ENCODE results near the gene RPTOR. TPM values are rescaled to one million over a fixed set of nuclear protein-coding genes. Genes with fewer than 3 reads are reported as not detected.
A peak's percentile ranks its signal among the peaks of the same experiment; 100 is the strongest.

Gene RPTOR
- total RNA-seq, 1 experiment from 2014 or later: 46.2 TPM

GRCh38 chr17:80719449-80719848 lies 174.8 kb downstream of the RPTOR start:
- CTCF ChIA-PET: no interaction called here
- POLR2A ChIA-PET (ENCODE audit: unreplicated experiment): no interaction called here

GRCh38 chr17:80720610-80721577 lies 176.3 kb downstream of the RPTOR start:
- no peak overlapping the region for H2AFZ ChIP-seq (ENCODE audit: low read length)
- no peaks in the 10 kb centered on the region for H3K9me2 ChIP-seq (replicated peaks; ENCODE audit: low read length)
- no TSS peak for BruUV-seq (replicated peaks)
- intact Hi-C loops (cut with micrococcal nuclease): loop anchor here (2.0 kb wide), 1 partner anchor 40 kb away; no protein-coding TSS in a partner anchor
- DNase-seq (peak; percentile 97), ATAC-seq (peak; percentile 91)
- no peaks in the 10 kb centered on the region for H3K27me3 ChIP-seq (ENCODE audit: low read length)
- peaks cover 51% of the 10 kb centered on the region for H3K4me1 ChIP-seq (ENCODE audit: insufficient read depth, low read length)
- H3K27ac ChIP-seq (ENCODE audit: low read length): peak overlapping the region; percentile 95
- H3K79me2 ChIP-seq (ENCODE audit: low read length): peaks cover 85% of the 10 kb centered on the region
- H3K36me3 ChIP-seq (ENCODE audit: low read depth, low read length): no peaks in the 10 kb centered on the region
- H3K9ac ChIP-seq (ENCODE audit: low read length): peak overlapping the region; percentile 83
- ChIA-PET POLR2A (ENCODE audit: unreplicated experiment) (interaction anchor here (0.6 kb wide), 1 partner anchor 877 kb away, joined by 4 read pairs; no protein-coding TSS in a partner anchor), CTCF (no interaction called here)
- H3F3A ChIP-seq (ENCODE audit: low read length, unreplicated experiment): no peaks in the 10 kb centered on the region
- TF ChIP-seq EZH2 (IDR thresholded peaks at IDR 0.05; ENCODE audit: low read length, unreplicated experiment) (no peak), EZH2phosphoT487 (IDR thresholded peaks at IDR 0.05; ENCODE audit: borderline replicate concordance, low read length) (no peak), CTCF (conservative IDR thresholded peaks at IDR 0.05; ENCODE audit: low read depth, low read length) (no peak)
- peak overlapping the region; percentile 53 for H3K4me2 ChIP-seq (ENCODE audit: low read length)
- H4K20me1 ChIP-seq (ENCODE audit: low read length): no peaks in the 10 kb centered on the region
- no peak overlapping the region for H3K4me3 ChIP-seq (ENCODE audit: low read length)
- no peaks in the 10 kb centered on the region for H3K9me3 ChIP-seq (ENCODE audit: low read length)

More at GRCh38 chr17:80719449-80719848, 174.8 kb downstream of the RPTOR start:
- no TSS peak for BruUV-seq (replicated peaks)
- Histone ChIP-seq H3K9me2 (replicated peaks; ENCODE audit: low read length) (no peaks in the 10 kb centered on the region), H3K4me2 (ENCODE audit: low read length) (no peak overlapping the region), H4K20me1 (ENCODE audit: low read length) (no peaks in the 10 kb centered on the region), H3K4me1 (ENCODE audit: insufficient read depth, low read length) (peaks cover 39% of the 10 kb centered on the region), H3K36me3 (ENCODE audit: low read depth, low read length) (no peaks in the 10 kb centered on the region), H3K27ac (ENCODE audit: low read length) (peak overlapping the region; percentile 95), H3K9ac (ENCODE audit: low read length) (no peak overlapping the region; the same call in 1 of the 2 replicates), H2AFZ (ENCODE audit: low read length) (no peak overlapping the region), H3K4me3 (ENCODE audit: low read length) (no peak overlapping the region), H3K79me2 (ENCODE audit: low read length) (peaks cover 75% of the 10 kb centered on the region), H3K9me3 (ENCODE audit: low read length) (no peaks in the 10 kb centered on the region), H3K27me3 (ENCODE audit: low read length) (no peaks in the 10 kb centered on the region), H3F3A (ENCODE audit: low read length, unreplicated experiment) (no peaks in the 10 kb centered on the region)
- intact Hi-C loops (cut with micrococcal nuclease): no loop called here
- no peak for DNase-seq
- no peak for TF ChIP-seq EZH2phosphoT487 (IDR thresholded peaks at IDR 0.05; ENCODE audit: borderline replicate concordance, low read length)
- TF ChIP-seq EZH2 (IDR thresholded peaks at IDR 0.05; ENCODE audit: low read length, unreplicated experiment): no peak
- no peak for TF ChIP-seq CTCF (conservative IDR thresholded peaks at IDR 0.05; ENCODE audit: low read depth, low read length)
- no peak for ATAC-seq

DNA sequence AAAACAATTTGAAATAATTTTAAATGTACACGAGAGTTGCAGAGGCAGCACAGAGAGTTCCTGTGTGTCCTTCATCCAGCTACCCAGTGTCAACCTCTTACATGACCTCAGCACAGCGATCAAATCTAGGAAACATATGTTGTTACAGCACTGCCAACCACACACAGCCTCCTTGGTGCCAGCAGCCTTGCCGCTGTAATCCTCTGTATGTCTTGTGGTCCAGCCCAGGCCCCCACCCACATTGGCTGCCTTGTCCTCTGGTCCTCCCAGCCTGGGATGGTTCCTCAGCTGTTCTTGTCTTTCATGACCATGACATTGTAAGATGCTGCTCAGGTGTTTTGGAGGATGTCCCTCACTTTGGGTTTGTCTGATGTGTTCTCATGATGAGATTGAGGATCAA lies 178.0 kb downstream of the RPTOR start:
- Histone ChIP-seq H3K9me2 (replicated peaks; ENCODE audit: low read length) (no peaks in the 10 kb centered on the region), H3K9ac (ENCODE audit: low read length) (no peak overlapping the region), H3K9me3 (ENCODE audit: low read length) (no peaks in the 10 kb centered on the region), H3K4me3 (ENCODE audit: low read length) (no peak overlapping the region), H3K27me3 (ENCODE audit: low read length) (no peaks in the 10 kb centered on the region), H3K79me2 (ENCODE audit: low read length) (peaks cover 84% of the 10 kb centered on the region), H3K27ac (ENCODE audit: low read length) (peak overlapping the region; percentile 95), H3K4me1 (ENCODE audit: insufficient read depth, low read length) (peaks cover 39% of the 10 kb centered on the region), H3F3A (ENCODE audit: low read length, unreplicated experiment) (no peaks in the 10 kb centered on the region), H4K20me1 (ENCODE audit: low read length) (no peaks in the 10 kb centered on the region), H3K36me3 (ENCODE audit: low read depth, low read length) (no peaks in the 10 kb centered on the region), H3K4me2 (ENCODE audit: low read length) (no peak overlapping the region), H2AFZ (ENCODE audit: low read length) (no peak overlapping the region)
- intact Hi-C loops (cut with micrococcal nuclease): no loop called here
- TF ChIP-seq EZH2 (IDR thresholded peaks at IDR 0.05; ENCODE audit: low read length, unreplicated experiment) (no peak), CTCF (conservative IDR thresholded peaks at IDR 0.05; ENCODE audit: low read depth, low read length) (no peak), EZH2phosphoT487 (IDR thresholded peaks at IDR 0.05; ENCODE audit: borderline replicate concordance, low read length) (no peak)
- ChIA-PET POLR2A (ENCODE audit: unreplicated experiment) (no interaction called here), CTCF (no interaction called here)
- no TSS peak for BruUV-seq (replicated peaks)
- no peak for ATAC-seq
- DNase-seq: no peak
